HL-60/S4 treated with retinoic acid at 250 ng/mL for 4 days and 3 days (cell line): Measurements from ENCODE around the gene VSTM4.

Source experiments
- in situ Hi-C: fragments of 300-500 bp; cut with MboI; formaldehyde crosslinking; loops from 2 replicates; pipeline ENCODE4 v1.7.0; 2022; ENCODE audit warnings: low sequenced_read_pairs

Gene VSTM4

DNA sequence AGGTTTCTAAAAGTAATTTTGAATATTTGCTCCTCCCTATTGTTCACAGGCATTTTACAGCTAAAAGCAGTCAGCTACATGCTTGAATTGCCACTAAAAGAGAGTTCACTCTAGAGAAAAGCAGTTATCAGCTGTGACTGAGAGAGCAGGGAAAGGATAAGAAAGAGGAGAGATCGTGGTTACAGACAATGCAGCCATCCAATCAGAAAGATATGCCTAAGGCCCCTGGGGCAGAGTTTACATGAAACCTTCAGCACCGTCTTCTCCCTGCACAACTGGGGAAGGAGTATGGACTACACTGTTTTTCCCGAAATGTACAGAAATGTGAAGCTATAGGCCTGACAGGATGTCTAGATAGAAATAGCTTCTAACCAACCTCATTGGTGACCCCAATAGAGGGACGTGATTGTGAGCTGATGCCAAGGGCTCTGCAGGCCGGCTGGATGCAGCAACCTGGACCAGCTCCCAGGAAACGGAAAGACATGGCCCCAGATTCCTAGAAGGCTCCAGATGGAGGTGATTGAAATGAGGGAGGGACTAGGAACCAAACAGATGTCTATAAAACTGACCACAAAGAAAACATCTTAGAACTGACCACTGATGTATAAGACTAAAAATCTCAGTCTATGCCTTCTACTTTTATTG is 3.2 kb upstream of the VSTM4 start:
- in situ Hi-C loops = no loop called here

DNA sequence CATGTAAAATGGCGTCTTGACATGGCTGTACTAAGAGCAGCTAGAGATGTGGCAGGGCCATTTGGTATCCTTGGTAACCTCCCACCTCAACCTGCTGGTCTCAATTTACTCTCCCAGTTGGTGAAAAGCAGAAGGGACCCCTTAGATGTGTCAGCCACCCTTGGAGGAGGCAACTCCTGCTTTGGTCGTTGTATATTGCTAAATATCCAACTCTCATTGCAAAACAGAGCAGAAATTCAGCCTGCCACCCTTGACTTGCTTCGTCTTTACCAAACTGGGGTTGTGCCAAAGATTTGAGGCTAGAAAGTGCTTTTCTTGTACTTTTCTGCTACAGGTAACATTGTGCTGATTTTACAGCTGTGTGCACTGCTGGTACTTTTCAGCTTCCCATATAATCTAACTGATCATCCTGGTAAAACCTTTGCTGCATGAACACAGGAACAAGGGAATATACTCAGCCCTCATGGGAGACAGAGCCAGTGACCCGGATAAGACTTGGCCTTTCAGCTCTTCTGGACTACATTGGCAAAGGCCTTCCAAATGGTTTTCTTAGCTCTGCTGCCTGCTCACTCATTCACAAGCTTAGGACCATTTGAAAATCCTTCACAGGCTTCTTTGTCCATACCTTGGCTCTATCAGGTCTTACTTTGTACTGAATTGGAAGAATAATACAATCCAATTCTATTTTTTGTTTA is 2.2 kb upstream of the VSTM4 start:
- in situ Hi-C loops = no loop called here

DNA sequence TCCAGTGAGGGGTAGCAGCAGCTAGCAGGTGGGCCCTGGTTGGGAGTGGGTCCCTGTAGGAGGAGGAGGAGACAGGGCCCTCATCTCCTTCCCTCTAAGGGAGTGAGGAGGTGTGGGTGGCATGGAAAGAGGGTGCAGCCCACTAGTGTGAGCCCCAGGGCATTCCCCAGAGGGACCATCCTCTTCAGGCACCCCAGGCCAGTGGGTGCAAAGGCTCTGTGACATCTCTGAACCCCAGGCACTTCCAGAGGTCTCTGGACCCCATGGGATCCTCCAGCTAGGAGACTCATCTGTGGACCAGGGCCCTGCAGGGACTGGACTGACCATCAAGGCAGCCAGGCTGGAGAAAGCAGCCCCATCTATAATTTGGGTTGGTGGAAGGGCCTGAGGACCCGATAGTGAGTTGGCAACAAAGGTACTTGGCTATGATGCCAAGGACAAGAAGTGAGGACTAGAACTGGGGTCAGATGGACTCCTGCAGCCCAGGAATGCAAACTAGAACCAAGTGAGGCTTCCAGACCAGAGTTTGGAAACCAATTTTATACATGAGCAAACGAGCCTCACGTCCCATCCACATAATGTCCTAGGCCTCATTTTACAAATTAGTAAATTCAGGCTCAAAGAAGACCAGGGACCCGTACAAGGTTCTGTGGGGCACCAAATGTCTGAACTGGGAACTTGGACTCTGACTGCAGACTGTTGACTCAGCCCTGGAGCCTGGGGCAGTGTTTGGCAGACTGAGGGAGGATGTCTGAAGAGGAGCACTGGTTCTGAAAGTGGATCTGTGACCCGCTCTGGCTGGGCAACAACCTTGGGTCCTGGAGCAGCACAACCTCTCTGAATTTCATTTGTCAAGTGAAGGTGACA is 1.4 kb upstream of the VSTM4 start:
- in situ Hi-C loops = no loop called here

DNA sequence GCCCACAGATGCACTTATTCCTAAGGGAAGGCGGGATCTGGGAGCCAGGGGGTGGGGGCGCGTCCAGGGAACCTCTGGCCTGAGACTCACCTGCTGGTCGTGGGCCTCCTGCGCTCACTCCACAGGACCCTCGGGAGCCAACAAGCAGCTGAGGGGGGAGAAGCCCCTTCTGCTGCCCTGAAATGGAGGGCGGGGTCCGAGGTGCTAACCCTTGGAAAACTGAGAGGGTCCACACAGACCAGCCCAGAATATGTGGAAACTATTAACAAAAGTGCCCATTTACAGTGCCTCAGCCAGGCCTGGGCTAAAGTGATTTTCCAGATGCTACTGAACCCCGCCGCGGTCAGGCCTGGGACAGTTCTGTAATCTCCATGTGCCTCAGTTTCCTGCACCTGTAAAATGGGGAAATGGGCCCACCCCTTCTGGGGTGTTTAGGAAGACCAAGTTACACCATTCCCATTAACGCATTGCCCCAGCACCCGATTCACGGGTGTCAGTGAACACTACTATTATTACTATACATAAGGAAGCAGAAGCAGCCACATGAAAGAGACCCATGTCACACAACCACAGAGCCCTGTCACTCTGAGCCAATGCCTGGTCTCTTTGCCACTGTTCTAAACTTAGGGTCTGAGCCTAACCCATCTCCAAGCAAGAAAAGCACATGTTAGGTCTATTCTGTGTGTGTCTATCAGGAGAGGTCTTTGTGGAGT is 630 bp upstream of the VSTM4 start:
- in situ Hi-C loops = no loop called here

DNA sequence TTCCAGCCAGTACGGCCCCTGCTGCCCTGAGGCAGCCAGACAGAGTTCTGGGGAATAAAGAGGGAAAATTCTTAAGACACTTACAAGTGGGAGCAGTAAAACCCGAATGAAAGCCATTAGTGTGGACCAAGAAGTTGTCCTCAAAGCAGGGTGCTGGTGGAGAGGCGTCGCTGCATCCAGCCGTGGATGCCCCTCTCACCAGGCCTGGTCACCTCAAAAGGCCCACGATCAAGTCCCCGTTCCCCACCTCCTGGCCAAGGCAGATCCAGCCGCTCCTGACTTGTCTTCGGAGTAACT is 656 bp downstream of the VSTM4 start:
- in situ Hi-C loops = no loop called here

DNA sequence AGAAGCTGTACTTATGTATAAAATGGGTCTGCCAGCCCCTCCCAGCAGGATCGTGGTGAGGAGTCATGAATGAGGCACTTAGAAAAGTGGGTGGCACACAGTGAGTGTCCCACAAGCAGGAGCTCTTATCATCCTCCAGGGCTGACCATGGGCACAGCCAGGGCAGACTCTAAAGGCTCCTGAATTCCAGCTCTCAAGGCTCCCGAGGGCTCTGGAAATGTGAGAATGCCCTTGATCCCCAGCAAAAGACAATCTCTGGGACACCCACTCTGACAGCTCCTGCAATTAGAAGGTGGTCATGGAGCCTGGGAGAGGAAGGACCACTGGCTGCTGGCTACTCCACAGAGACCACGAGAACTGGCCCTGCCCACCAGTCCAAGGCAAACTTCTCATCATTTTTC is 1.6 kb downstream of the VSTM4 start:
- in situ Hi-C loops = no loop called here

DNA sequence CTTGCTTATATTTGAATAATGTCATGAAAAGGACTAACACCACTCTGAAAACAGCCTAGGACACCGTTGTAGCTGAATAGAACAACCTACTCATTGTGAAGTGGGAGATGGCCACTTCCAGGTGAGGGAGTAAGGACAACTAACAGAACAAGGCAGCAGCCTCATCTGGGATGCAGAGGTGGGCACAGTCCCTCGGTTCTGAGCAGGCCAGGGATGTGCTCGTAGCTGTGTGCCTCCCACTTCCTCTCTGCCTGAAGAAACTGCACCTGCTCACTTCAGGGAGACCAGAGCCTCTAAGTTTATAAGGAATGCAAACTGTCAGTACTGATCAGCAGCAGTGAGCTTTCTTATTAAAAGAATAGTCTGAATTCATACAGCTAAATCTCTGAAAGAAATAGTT is 2.5 kb downstream of the VSTM4 start:
- in situ Hi-C loops = no loop called here

DNA sequence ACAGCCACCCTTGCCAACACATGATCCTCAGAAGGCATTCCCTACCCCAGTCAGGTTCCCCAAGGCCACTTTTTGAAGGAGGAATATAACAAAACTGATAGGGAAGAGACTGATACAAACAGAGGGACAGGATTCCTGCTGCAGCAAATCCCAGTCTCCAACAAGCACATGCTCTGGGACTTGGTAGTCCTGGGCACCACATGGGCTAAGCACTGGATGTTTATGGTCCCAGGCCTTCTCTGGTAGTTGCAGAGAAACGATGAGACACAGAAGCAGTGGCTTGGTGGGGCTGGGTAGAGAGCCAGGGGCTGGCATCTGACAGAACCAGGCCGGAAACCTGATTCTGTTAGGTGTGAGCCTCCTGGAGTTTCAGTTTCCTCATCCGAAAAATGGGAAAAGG is 3.2 kb downstream of the VSTM4 start:
- in situ Hi-C loops = no loop called here

DNA sequence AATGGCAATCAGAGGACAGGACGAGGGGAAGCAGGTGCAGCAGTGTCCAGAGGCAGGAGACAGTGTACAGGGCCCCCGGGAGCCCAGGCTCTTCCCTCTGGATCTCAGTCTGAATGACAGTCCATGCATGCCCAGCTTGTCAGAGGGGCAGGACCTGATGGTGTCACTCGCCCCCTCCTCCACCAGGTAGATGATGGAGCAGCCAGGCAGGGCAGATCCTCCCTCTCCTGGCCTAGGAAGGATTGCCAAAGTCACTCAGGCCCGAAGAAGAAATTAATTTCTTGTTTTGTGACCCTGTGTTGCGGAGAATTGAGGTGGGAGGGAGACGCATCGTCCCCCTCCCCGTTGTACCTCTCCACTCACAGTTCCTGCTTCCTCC is 4.0 kb downstream of the VSTM4 start:
- in situ Hi-C loops = no loop called here

DNA sequence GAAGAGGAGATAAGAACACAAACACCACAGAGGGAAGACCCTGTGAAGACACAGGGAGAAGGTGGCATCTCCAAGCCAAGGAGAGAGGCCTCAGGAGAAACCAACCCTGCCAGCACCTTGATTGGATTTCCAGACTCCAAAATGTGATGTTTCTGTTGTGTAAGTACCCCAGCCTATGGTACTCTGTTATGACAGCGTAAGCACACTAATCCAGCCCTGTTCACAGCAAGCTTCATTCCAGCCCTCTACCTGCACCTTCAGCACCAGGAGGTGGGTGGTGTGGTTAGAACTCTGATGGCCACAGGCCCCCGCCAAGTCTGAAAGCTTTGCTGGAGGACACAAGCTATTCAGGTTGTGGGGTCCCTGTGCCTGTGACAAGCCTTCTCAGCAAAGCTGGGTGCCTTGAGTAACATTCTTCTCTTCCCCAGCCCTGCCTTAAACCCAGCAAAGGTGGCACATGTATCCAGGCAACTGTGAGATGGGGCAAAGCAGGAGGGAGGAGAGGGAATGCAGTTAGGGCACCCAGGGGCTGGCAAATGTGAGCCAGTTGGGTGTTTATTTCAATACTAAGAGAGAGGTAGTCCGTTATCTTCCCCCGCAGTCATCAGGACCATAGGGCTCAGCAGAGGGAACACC is 4.5 kb downstream of the VSTM4 start:
- in situ Hi-C loops = no loop called here

DNA sequence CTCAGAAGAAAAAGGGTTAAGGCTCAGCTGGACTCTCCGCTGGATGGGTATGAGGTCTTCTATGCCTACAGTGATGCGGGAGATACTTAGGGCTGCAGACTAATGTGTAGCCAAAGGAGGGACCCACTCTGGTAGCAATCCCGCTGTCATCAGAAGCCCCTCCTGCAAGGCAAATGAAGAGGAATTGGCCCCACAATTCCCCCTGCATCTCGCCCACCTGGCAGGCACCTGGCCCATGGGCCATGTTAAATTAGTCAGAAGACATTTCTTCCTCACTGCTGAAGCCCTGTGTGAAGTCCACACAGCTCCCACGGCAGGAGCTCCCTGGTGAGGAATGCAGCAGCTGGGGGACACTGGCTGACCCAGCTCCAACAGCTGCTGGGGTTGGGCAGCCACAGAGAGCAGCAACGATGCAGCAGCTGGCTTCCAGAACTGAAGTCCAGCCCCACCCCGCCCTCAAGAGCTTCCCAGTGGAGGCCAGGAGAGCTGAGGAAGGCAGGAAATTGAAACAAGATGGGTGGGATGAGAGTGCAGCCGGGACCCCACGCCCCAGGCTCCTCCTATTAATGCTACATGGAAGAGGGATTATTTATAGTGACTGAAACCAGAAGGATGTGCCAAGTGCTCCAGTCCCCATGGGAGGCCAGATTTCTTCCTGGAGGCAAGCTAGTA is 5.5 kb downstream of the VSTM4 start:
- in situ Hi-C loops = no loop called here

DNA sequence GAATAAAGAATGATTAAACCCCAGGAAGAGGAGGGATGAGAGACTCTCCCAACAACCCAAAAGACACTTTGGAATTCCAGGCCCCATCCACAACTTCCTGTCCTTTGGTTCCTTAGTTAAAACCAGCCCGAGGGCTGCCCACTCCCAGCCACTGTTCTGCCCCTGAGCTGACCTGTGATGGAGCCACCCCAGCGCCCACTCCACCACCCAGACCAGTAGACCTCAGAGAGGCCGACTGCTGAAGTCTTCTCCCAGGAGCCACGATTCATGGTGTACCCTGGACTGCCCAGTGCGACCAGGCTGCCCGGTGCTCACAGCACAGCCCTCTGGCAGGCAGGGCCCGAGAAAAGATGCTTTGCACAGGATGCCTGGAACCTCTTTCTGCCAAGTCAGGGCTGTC is 6.7 kb downstream of the VSTM4 start:
- in situ Hi-C loops = no loop called here

DNA sequence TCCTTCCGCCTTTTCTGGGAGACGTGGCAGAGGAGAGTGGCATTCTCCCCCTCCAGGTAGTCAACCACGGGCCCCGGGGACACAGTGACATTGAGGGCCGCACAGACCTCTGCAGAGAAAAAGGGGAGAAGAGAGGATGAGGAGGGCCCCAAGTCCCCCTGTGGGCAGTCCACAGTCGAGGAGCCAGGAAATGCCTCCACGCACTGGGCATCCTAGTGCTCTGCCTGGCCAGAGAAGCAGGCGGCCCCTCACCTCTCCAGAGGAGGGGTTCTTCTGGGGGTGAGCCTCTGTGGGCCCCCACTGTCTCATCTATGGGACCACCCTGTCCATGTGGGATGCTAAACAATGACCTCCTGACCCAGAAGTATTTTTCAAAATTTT is 7.4 kb downstream of the VSTM4 start:
- in situ Hi-C loops = no loop called here

DNA sequence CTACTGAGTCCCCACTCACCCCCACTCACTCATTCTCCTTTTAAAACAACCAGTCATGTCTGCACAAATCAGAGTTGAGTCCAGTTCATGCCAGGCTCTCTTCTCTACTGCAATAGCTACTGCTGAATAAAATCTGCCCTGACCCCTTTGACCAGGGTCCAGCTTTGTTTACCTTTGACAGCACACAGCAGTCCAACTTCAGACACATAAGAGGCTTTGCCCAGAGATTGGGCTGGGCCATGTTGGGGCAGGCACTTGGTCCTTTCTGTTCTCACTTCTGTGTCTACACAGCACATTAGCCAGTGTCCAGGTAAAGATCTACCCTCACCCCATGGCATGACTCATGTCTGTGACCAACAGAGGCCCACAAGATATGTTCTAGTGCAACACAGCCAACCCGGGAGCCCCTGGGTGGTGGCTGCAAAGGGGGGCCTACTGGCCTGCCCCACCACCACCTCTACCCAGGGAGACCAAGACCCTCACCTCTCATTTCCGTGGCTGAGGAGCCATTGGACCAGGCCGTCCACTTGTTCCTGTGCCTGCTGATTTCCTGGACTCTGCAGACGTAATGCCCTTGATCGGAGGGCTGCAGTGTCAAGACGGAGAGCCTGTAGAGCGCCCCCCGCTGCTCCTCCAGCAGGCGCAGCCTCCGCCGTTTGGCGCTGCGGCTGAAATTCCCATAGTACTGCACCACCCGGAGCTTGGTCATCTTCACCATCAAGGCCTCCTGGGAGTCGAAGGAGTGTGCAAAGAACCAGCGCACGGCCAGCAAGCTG is 8.0 kb downstream of the VSTM4 start:
- in situ Hi-C loops = no loop called here

DNA sequence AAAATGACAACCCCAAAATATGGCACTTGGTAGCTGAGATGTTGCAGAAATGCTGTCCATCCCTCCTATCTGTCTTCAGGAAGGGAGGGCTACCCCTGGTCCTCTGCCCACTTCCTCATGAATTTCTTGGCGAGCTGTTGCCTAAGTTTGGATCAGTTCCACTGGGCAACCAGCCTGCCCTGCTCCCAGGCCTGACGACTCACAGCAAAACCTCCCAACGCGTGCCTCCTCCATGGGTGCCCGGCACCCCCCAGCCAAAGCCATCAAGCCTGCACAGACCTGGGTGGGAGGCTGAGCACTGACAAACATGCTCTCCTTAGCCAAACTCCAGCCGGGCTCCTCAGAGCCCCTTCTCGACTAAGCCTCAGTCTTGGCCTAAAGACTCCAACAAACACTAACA is 8.9 kb downstream of the VSTM4 start:
- in situ Hi-C loops = no loop called here

DNA sequence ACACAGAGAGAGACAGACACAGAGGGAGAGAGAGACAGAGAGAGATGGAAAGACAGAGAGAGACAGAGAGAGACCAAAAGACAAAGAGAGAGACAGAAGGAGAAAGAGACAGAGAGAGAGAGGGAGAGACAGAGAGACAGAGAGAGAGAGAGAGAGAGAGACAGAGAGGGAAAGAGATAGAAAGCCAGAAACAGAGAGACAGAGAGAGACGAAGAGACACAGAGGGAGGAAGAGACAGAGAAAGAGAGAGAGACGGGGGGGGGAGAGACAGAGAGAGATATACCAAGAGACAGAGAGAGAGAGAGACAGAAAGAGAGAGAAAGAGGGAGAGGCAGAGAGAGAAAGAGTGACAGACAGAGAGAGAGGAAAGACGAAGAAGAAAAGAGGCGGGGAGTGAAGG is 10.2 kb downstream of the VSTM4 start:
- in situ Hi-C loops = no loop called here

DNA sequence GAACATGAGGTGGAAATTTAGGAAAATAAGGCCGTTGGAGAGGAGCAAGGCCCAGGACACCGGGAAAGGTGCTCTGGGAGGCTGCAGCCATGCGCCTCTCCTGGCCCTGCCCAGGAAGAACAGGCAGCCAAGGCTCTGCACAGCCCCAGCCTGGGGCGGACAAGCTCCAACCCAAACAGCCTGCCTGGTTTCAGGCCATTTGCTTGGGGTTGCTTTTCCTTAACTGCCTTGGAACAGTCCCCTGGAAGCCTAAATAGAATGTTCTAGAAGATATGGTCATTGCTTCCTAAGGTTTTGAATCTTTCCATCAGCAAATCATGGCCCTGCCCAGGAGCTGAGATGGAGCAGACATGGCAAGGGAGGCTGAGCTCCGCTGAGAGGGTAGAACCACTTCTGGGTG is 11.0 kb downstream of the VSTM4 start:
- in situ Hi-C loops = no loop called here

DNA sequence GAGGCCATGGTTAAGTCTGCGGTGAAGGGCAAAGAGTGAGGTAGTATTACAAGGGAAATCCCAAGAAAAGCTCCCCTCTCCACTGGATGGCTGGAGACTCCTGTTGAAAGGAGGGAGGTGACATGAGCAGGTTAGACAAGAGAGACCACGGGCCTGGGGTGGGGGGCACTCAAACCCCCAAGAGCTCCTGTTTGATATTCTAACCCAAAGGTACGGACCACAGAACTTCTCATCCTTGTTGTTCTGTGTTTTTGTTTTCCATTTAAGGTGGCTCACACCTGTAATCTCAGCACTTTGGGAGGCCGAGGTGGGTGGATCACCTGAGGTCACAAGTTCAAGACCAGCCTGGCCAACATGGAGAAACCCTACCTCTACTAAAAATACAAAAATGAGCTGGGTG is 11.6 kb downstream of the VSTM4 start:
- in situ Hi-C loops = no loop called here

DNA sequence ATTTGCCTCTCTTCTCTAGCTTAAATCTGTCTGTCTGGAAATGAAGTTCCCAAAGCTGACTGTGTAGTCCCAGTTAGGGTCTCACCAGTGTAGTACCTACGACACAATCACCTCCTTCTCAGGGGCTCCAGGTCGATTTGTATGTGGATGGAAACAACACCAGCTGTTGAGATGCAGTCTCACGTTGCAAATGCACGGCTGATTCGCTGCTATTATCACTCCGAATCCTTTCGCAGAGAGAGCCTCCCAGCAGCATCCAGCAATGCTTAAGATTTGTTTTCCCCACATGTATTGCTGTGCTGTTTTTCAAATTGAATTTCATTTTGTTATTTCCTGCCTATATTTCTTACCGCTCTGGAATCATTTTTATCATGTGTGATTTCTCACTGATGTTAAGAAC is 16.3 kb downstream of the VSTM4 start:
- in situ Hi-C loops = no loop called here

DNA sequence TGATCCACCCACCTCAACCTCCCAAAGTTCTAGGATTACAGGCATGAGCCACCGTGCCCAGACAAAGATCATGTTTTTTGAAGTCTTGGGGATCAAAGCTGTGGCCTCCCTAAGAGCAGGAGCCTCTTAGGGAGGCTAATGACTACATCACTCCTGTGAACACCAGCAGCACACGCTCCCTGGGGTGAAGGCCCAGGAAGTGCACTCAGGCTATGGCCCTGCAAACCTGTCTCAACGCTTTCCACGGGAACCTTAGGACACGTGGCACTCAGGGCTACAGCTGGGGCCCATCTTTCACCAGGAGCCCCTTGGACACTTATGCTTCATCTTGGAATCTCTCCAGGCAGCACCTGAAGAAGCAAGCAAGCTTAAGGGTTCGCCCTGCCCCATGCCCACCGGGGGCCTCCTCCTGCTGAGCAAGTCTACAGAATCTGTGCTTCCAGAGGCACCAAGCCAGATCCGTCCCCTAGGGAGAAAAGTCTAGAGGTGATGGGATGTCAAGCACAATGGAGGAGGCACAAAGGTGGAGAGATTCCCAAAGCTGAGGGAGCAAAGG is 18.4 kb downstream of the VSTM4 start:
- in situ Hi-C loops = no loop called here
